Activated CD4-positive, alpha-beta T cell treated with anti-CD3 and anti-CD28 coated beads, Interleukin-2, amount 50 U/mL, for 24 hours (primary cell): Measurements from ENCODE around the gene ANP32A.

Source experiments
- DNase-seq, 2 donors: peaks; one replicate each; pipeline ENCODE4 v3.0.0-alpha.2; 2020; ENCODE audit warnings: low read depth in 1 of 2, low spot score in 1 of 2

The ANP32A gene

GRCh38 chr15:68755731-68756130 is 65.0 kb downstream of the ANP32A start:
- DNase-seq = no peak

- DNase-seq = no peak
Observed at GRCh38 chr15:68751622-68752021, 69.1 kb downstream of the ANP32A start.

- DNase-seq = no peak
Observed at GRCh38 chr15:68749793-68750192, 70.9 kb downstream of the ANP32A start.

- no peak for DNase-seq
Observed at GRCh38 chr15:68749365-68749764, 71.3 kb downstream of the ANP32A start.

GRCh38 chr15:68743256-68743655 is 77.4 kb downstream of the ANP32A start:
- DNase-seq = no peak

GRCh38 chr15:68739390-68740080 is 81.2 kb downstream of the ANP32A start:
- no peak for DNase-seq

GRCh38 chr15:68735610-68736009 is 85.1 kb downstream of the ANP32A start:
- DNase-seq = no peak

- no peak for DNase-seq
Observed at GRCh38 chr15:68734881-68735280, 85.8 kb downstream of the ANP32A start.

GRCh38 chr15:68734352-68734751 is 86.3 kb downstream of the ANP32A start:
- no peak for DNase-seq

- DNase-seq = no peak
Observed at GRCh38 chr15:68733666-68734065, 87.0 kb downstream of the ANP32A start.

- DNase-seq = no peak
Observed at GRCh38 chr15:68732451-68732850, 88.2 kb downstream of the ANP32A start.

- DNase-seq = no peak
Observed at GRCh38 chr15:68730976-68731897, 89.5 kb downstream of the ANP32A start.

GRCh38 chr15:68730471-68730919 is 90.2 kb downstream of the ANP32A start:
- no peak for DNase-seq

GRCh38 chr15:68729789-68730411 is 90.8 kb downstream of the ANP32A start:
- DNase-seq = no peak
